ENCODE measurements around the gene VASH2.
A peak's percentile ranks its signal among the peaks of the same experiment; 100 is the strongest.
"Not testable (repeated sequence)": the region's sequence is repeated elsewhere in the genome, so short reads cannot be mapped to it uniquely, and the experiment has no call there.

Gene VASH2

DNA sequence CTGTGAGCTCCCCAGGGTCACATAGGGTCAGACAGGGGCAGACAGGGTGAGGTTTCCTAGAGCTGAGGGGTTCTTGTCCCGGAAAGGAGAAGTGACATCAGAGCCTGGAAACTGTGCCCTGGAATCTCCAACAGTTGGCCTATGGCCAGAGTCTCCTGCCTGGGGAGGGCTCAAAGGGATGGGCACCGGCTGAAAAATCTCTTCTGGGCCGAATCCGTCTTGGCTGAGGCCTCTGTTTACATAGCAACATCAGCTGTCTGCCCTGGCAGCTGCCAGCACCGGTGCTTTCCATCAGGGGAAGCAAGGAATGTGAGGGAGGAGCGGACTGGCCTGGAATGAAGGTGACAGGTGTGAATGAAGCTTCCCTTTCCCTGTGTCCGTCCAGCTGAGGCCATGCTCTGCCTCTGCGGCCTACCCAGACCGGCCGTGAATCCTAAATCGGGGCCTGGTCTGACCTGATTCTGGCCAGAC, 30.7 kb downstream of the VASH2 start:
- no peak for DNase-seq (ENCODE audit: low read depth)

DNA sequence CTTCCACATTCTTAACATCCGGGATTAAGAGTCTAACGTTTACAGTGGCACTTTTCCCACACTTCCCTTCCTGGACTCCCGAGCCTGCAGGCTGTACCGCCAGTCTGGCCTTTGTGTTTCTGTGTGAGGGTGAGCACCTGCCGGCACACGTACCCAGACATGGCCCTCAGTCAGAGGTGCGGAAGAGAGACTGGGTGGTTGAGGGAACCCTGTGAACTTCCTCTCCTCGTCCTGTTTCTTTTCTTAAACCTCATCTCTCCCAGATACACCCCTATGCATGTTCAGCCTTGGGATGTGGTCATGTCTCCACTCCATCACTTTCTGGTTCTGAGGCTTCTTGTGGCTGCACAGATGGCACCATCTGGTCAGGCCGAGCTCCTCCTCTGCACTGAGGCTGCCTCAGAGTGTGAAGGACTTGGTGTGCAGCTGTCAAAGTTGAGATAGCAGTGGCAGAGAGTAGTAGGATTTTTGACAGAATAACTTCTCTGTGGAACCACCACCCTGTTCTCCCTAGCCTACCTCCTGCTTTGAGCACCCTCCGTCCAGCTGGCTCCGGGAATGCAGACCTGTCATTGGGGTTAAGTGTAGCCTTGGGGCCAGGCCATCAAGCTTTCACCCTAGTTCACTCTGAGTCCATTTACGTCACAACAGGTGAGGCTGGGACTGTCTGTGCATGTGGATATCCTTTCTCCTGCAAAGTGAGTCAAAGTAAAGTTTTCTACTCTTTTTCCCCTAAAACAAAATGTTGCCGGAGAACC, 31.4 kb downstream of the VASH2 start:
- DNase-seq (ENCODE audit: low read depth) = no peak

DNA sequence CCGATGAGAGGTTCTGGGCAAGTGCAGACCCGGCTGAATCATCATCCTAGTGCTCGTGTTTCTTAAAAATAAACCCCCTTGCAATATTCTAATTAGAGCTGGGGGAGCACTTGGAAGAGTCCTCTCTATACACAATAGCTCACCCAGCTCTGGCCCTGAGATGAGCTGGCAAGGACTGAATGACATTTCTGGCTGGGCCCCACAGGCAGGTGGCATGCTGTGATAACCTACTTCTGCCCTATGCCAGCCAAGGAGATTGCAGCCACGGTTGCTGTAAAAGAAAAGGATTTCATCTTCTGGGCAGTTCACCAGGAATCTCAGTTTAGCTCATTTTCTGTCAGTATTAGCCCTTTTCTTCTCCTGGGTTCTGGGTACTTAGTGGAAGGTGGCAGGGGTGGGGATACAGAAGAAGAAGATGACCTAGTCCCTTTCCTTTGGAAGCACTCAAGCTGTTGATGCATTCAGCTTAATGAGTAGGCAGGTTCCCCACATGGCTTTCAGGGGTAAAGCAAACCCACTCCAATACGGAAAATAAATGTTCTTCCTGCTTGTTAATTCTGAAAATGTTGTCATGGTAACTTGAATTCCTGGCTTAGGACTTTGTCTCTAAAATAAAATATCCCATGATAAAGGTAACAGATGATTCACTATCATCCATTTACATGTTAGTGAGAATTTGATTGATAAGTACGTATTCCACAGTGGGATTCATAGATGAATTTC, 32.2 kb downstream of the VASH2 start:
- no peak for DNase-seq (ENCODE audit: low read depth)

DNA sequence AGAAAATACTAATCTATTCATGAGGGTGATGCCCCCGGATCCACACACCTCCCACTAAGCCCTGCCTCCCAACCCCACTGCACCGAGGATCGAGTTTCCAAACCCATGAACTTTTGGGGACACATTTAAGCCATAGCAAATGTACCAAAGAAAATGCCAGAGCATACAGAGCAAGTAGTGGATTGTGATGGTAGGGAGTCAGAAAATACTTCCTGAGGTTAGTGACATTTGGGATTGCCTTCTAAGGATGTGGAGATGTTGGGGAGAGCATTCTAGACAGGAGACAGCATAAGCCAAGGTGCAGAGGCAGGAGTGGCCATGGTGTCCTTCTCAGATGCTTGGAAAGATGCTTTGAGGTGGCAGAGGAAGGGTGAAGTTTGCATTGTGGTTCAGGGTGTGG, 33.1 kb downstream of the VASH2 start:
- no peak for DNase-seq (ENCODE audit: low read depth)

DNA sequence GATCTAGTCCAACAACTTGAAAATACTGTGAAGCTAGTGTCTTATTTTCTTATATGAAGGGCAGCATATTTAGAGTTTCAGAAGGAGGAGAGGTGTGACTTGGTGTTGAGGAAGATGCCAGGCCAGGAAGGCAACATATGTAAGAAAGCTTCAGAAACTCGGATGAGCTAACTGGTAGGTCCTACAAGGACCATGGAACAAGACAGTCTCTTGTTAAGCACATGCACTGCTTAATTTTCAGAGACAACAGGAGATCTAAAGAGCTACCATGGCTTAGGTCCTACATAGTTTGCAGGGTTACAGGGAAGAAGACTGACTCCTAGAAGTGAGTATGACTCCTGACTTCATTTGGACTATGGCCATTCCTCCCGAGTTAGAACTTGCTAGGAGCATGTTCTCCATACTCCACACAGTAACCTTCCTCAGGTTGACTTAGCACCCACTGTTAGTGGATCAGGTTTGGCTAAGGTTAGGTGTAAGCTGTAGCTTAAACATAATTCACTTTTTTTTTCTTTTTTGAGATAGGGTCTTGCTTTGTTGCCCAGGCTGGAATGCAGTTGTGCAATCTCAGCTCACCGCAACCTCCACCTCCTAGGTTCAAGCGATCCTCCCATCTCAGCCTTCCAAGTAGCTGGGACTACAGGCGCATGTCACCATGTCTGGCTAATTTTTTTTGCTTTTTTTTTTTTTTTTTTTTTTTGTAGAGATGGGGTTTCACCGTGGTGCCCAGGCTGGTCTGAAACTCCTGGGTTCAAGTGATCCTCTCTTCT, 34.4 kb downstream of the VASH2 start:
- DNase-seq (ENCODE audit: low read depth) = no peak

DNA sequence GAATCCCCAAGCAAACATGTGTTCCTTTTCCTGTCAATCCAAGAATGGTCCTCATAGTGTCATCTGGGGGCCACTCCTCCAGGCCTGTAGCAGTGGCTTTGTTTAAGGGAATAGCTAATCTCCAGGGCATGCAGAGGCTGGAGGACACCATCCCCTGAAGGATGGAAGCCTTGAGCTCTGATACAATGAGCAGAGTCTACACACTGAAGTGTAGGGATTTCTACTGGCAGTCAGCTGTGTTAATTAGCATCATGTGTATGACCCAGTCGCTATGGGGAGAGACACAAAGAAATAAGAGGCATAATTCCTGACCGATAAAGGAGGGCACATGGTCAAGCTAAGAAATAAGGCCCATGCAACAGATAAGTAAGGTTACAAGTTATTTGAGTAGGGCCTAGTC, 36.2 kb downstream of the VASH2 start:
- DNase-seq (ENCODE audit: low read depth) = no peak

DNA sequence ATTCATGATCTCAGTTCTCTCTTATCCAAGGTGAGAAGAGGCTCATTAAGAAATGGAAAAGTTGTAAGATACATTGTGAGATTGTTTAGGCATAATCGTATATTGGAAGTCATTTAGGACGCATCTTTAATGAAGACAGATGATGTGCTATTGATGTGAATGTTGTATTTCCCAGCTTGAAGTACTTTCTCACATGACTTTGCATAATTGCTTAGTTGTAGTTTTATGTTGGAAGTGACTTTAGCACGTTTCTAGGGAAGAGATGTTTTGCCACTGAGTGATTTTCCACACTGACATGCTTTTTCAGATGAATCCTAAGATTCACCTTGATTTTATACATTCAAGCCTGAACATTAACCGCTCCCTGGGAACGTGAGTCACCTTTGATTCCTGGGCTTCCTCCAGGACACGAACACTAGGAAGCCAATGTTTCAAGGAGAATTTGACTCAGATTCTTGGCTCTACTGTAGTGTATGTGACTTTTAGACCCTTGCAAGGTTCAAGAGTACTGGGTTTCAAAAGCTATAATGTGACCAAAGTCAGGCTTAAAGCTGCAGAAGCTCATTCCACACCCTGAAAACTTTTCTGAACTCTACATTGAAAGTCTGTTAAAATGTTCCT, 37.5 kb downstream of the VASH2 start:
- DNase-seq (ENCODE audit: low read depth) = no peak

DNA sequence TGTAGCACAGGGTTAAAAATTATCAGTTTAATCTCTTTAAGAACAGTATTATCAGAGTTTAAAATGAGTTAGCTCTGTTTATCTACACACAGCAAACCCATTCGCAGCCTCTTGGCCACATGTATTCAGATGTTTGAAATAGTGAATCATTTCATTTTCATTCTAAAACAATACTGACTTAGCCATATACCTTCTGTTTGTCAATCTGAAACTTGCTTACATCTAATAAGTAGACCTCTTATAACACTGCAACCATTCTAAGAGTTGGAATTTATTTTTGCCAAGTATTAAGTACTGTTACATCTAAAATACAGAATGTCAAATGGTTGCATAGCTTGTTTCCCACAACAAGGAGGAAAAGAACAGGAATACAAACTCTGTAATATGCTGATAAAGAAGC, 39.9 kb downstream of the VASH2 start:
- DNase-seq (ENCODE audit: low read depth) = no peak

DNA sequence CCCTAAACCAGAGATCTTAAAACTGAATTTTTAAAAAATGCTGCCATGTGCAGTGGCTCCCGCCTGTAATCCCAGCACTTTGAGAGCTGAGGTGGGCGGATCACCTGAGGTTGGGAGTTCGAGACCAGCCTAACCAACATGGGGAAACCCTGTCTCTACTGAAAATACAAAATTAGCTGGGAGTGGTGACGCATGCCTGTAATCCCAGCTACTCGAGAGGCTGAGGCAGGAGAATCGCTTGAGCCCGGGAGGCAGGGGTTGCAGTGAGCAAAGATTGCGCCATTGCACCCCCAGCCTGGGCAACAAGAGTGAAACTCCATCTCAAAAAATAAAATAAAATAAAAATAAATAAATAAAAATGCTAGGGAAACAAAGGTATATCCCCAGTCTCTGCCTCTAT, 43.6 kb downstream of the VASH2 start:
- not testable (repeated sequence) for DNase-seq (ENCODE audit: low read depth)

DNA sequence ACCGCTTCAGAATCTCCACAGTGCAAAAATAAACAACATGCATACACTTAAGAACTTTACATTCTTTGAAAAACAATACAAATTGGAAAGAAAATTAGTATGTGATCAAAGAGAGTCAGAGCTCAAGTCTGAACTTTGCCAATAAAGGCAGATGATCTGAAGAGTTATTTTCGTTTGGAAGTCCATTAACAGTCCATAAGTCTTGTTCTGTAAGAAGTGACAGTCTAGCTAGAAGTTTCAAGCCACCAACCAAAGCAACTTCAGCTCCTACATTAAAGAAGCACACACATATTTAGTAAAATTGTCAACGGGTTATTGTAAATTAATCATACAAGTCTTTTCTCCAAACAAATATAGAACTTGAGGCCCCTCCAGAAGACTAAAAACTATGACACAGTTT, 44.6 kb downstream of the VASH2 start:
- DNase-seq (ENCODE audit: low read depth) = no peak

DNA sequence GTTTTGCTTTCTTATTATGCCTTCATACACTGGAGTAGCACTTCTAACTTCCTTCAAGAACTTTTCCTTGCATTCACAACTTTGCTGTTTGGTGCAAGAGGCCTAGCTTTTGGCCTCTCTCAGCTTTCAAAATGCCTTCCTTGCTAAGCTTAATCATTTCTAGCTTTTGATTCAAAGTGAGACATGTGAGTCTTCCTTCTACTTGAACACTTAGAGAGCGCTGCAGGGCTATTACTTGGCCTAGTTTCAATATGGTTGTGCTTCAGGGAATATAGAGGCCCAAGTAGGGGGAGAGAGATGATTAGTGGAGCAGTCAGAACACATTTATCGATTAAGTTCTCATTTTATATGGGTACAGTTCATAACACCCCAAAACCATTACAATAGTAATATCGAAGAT, 52.9 kb downstream of the VASH2 start:
- no peak for DNase-seq (ENCODE audit: low read depth)

DNA sequence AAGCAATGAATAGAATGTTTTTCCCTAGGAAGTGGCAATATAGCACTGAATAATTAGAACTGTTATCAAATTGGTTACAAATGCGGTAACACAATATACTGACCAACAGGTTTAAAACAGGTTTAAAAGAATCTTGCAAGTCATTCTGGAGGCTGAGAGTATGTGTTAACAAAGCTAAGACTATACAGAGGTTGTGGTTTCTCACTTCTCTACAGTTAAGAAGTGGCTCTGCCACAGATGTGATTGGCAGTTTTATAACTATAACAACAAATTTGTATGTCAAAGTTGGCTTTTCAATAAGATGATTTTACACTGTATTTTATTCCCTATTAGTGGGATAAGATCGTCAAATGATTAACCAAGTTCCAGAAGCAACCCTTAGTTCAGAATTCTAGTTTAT, 58.2 kb downstream of the VASH2 start:
- no peak for DNase-seq (ENCODE audit: low read depth)

DNA sequence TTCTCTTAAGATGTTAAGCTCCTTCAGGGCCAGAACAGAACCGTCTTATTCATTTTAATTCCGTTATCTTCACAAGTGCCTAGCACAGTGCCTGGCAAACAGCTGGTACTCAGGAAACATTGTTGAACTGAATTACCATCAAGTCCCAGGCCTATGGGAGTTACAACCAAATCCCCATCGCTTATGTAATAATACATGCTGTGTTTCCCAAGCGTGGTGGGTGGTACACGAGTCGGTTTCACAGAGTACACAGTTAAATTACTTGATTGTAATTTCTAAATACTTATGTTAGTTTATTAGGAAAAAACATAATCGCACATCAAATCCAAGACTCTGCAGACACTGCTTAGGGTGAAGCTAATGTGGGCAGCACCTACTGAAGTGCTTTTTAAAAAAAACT, 64.3 kb downstream of the VASH2 start:
- DNase-seq (ENCODE audit: low read depth) = no peak

DNA sequence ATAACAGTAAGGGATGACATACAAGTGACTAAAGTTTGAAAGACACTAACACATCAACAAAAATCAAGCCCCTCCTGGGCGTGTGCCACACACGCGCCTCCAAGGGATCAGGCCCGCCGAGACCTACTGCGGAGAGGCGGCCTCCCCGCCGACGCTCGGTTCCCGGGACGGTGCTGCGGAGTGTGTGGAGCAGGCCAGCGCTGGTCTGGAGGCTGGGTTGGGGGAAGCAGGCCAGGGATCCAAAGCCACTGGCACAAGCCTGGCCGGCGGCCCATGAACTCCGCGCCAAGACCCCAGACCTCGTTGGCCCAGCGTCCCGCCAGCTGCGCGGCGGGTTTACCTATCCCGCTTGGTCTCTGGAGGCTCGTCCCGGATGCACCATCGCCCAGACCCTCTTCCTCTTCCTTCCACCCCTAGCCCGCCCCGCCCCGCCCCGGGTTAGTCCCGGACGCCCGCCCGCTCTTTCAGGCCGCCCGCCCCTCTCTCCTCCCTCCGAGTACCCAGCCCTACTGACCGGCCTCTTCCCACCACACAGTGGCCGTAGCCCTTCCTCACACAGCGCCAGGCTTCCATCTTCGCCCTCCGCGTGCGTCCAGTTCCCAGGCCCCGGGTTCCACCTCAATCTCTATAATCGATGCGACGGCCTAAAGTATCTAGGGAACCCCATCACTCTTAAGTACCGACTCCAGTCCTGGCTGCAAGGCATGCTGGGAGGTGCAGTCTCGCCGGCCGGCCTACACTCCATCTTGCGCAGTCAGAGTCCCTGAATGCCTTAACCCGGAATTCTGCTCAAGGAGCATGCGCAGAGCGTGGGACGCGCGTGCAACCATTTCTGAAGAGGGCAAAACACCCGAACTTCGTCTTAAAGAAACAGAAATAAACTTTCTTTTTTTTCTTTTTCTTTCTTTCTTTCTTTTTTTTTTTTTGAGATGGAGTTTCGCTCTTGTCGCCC, 65.0 kb downstream of the VASH2 start, which contains the start of gene ANGEL2:
TSS of gene ANGEL2 (minus strand) at position 769 of the 952 bp plus-strand sequence. CDS start at position 573, 196 bp downstream.
- peak; percentile 89 for DNase-seq (ENCODE audit: low read depth)

DNA sequence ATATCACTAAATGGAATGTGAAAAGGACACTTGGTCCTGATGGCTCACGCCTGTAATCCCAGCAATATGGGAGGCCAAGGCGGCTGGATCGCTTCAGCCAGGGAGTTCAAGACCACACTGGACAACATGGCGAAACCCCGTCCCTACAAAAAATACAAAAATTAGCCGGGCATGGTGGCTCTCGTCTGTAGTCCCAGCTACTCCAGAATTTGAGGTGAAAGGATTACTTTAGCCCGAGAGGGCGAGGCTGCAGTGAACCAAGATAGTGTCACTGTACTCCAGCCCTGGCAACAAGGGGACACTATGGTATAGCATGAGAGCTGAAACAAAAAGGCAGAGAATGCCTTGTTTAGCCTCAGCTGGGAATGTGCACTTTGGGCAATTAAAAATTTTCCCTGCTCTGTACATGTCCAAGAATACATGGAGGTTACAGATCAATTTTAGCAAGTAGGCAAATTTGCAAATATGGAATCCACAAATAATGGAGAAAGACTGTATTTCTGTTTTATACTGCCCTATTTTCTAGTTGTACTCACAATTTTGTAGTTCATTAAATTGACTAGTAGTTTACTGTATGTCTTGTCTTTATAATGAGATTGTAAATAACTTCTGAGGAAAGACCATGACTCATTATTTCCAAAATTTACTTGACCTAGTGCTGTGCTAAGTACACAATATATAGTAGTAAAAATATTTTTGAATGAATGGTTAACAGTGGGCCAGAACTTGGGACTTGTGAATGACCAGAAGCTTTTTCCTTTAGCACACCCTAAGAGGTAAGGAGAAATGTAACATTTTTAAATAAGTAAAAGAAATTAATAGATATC, 67.3 kb downstream of the VASH2 start:
- DNase-seq (ENCODE audit: low read depth) = no peak

DNA sequence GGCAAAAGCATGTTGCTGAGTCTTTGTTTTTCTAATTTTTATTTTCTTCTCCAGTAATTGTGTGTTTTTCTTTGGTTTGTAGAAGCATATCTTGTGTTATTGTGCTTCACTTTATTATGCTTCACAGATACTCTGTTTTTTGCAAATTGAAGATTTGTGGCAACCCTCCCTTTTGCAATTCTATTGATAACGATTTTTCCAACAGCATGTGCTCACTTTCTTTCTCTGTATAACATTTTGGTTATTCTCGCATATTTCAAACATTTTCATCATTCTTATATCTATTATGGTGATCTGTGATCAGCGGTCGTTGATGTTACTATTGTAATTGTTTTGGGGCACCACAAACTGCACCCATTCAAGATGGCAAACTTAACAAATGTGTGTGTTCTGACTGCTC, 69.1 kb downstream of the VASH2 start:
- DNase-seq (ENCODE audit: low read depth) = no peak

DNA sequence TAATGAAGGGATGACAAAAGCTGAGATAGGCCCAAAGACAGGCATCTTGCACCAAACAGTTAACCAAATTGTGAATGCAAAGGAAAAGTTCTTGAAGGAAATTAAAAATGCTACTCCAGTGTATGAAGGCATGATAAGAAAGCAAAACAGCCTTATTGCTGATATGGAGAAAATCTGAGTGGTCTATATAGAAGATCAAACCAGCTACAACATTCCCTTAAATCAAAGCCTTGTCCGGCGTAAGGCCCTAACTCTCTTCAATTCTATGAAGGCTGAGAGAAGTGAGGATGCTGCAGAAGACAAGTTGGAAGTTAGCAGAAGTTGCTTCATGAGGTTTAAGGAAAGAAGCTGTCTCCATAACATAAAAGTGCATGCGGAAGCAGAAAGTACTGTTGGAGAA, 69.7 kb downstream of the VASH2 start:
- DNase-seq (ENCODE audit: low read depth) = no peak

DNA sequence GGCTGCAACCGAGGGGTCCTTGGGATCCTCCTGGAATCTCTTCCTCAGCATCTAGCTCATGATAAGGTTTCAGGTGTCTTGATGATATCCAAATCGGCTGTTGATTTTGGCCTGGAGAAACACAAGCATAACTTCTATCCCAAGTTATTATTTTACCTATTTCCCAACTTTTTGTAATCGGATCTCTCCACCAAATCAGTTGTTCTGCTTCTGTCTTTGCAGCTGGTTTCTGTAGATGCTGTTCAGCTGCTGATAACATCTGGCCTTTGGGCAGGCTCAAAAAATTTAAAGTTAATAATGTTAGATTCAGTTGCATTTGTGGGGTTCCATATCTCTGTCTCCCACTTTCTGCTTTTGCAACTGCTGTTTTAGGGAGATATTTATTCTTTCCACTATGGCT, 76.7 kb downstream of the VASH2 start:
- DNase-seq (ENCODE audit: low read depth) = not testable (repeated sequence)

DNA sequence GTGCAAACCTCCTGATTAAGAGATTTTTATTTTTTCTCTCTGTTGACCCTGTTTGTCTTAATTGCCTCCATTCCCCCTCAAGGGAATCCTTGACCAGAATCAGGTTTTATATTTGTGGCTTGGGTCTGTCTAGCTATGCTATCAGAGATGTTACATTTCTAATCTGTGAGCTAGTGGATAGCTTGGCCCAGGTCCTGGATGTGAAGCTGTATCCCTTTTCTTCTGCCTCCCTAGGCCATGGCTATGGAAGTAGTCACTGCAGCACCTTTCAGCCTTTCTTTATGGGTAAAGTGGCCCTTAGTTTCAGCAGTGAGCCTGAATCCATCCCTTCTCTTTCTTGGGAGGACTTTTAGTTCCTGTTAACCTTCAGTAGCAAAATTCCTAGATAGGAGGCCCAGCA, 82.3 kb downstream of the VASH2 start:
- DNase-seq (ENCODE audit: low read depth) = no peak

DNA sequence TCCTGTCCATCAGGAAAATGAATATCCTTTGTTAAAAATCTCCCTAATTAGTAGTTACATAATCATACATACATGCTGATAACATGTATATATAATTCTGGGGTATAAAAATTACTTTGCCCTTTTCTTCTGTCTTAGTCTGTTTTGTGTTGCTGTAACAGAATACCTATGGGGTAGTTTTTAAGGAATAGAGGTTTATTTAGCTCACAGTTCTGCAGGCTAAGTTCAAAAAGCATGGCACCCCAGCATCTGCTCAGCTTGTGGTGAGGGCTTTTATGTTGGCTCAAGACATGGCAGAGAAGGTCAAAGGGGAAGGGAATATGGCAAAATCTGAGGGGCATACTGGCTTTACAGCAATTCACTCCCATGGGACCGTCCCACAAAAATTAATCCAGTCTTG, 84.4 kb downstream of the VASH2 start:
- DNase-seq (ENCODE audit: low read depth) = no peak
